ENCODE results near the gene LTBP1.
A peak's percentile ranks its signal among the peaks of the same experiment; 100 is the strongest.
"Not testable (repeated sequence)": the region's sequence is repeated elsewhere in the genome, so short reads cannot be mapped to it uniquely, and the experiment has no call there.

The LTBP1 gene

DNA sequence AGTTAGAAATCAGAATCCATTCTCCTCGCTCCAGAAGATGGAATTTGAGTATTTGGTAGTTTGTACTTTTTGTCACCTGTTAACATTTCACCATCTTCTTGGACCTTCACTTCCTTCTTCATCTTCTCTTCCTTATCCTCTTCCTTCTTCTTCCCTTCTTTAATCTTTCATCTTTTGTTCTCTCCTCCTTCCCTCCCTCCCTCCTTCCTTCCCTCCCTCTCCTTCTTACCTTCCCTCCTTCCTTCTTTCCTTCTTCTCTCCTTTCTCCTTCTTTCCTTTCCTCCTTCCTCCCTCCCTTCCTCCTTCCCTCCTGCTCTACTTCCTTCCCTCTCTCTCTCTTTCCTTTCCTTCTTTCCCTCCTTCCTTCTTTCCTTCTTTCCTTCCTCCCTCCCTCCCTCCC, 31.1 kb upstream of the LTBP1 start:
- Histone ChIP-seq H3K36me3 (ENCODE audit: control insufficient read depth, insufficient read depth, low read length) (no peaks in the 10 kb centered on the region), H3K4me1 (ENCODE audit: control insufficient read depth, insufficient read depth, low read length) (no peaks in the 10 kb centered on the region), H3K4me3 (ENCODE audit: low read depth, low read length) (no peak overlapping the region), H3K9ac (ENCODE audit: low read depth, low read length) (no peak overlapping the region), H3K9me3 (ENCODE audit: control insufficient read depth, insufficient read depth, low read length) (no peaks in the 10 kb centered on the region), H3K27me3 (ENCODE audit: control insufficient read depth, insufficient read depth, low read length) (no peaks in the 10 kb centered on the region), H3K27ac (ENCODE audit: low read depth, low read length) (no peak overlapping the region)

DNA sequence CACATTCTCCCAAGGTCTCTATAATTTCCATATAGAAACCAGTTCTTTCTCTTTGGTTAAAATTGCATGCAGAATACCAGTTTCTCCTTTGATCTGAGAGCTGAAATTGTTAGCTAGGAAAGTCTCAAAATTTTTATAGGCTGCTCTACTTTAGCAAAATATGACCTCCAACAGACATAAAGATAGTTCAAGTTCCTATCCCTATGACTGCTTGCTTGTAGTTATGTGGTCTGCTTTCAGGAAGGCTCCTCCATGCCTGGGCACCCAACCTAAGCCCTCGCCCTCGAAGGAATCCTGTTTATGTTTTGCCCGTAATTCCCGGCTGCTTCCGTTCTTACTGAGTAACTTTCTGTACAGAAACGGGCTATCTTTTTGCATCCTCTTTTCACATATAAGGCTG, 28.0 kb upstream of the LTBP1 start:
- no peaks in the 10 kb centered on the region for H3K27me3 ChIP-seq (ENCODE audit: control insufficient read depth, insufficient read depth, low read length)
- no peak overlapping the region for H3K9ac ChIP-seq (ENCODE audit: low read depth, low read length)
- H3K9me3 ChIP-seq (ENCODE audit: control insufficient read depth, insufficient read depth, low read length), result no peaks in the 10 kb centered on the region
- H3K4me3 ChIP-seq (ENCODE audit: low read depth, low read length), result no peak overlapping the region
- H3K27ac ChIP-seq (ENCODE audit: low read depth, low read length), result no peak overlapping the region
- H3K36me3 ChIP-seq (ENCODE audit: control insufficient read depth, insufficient read depth, low read length), result no peaks in the 10 kb centered on the region
- no peaks in the 10 kb centered on the region for H3K4me1 ChIP-seq (ENCODE audit: control insufficient read depth, insufficient read depth, low read length)

DNA sequence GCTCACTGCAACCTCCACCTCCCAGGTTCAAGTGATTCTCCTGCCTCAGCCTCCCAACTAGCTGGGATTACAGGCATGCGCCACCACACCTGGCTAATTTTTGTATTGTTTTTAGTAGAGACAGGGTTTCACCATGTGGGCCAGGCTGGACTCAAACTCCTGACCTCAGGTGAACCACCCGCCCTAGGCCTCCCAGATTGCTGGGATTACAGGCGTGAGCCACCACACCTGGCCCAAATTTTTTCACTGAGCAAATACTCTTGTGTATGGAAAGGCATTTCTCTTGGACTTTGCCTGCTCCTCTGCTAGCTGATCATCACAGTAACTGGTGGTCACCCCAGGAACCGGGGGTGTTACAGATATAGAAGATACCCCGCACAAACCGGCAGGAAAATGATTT, 26.9 kb upstream of the LTBP1 start:
- H3K27me3 ChIP-seq (ENCODE audit: control insufficient read depth, insufficient read depth, low read length); H3K27ac ChIP-seq (ENCODE audit: low read depth, low read length); H3K9ac ChIP-seq (ENCODE audit: low read depth, low read length); H3K9me3 ChIP-seq (ENCODE audit: control insufficient read depth, insufficient read depth, low read length); H3K4me1 ChIP-seq (ENCODE audit: control insufficient read depth, insufficient read depth, low read length); H3K4me3 ChIP-seq (ENCODE audit: low read depth, low read length); H3K36me3 ChIP-seq (ENCODE audit: control insufficient read depth, insufficient read depth, low read length): not testable (repeated sequence)

DNA sequence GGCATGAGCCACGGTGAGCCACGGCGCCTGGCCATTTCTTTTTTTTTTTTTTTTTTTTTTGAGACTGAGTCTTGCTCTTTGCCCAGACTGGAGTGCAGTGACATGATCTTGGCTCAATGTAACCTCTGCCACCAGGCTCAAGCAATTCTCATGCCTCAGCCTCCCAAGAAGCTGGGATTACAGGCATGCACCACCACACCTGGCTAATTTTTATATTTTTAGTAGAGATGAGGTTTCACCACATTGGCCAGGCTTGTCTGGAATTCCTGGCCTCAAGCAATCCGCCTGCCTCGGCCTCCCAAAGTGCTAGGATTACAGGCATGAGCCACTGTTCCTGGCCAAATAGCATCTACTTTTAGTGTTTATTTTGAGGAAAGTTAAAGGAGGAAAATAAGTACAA, 25.3 kb upstream of the LTBP1 start:
- not testable (repeated sequence) for H3K27ac ChIP-seq (ENCODE audit: low read depth, low read length); H3K36me3 ChIP-seq (ENCODE audit: control insufficient read depth, insufficient read depth, low read length); H3K4me3 ChIP-seq (ENCODE audit: low read depth, low read length); H3K9me3 ChIP-seq (ENCODE audit: control insufficient read depth, insufficient read depth, low read length); H3K4me1 ChIP-seq (ENCODE audit: control insufficient read depth, insufficient read depth, low read length); H3K9ac ChIP-seq (ENCODE audit: low read depth, low read length); H3K27me3 ChIP-seq (ENCODE audit: control insufficient read depth, insufficient read depth, low read length)

DNA sequence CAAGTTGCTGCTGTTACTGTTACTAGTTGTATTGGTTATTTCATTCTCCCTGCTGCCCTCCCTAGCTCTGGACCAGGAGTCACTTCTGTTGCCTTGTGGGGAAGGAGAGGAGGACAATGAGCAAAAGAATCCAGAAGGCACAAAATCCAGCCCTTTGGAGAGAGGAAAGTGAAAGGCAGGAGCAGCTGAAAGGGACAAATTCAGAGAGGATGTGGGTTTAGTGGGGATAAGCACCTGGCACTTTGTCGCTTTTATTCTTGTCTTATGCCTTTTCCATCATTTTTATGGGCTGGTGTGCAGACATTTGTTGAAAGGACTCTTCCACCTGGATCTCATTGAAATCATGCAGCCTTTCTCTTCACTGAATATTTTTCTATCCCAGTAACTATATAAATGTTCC, 24.3 kb upstream of the LTBP1 start:
- H3K36me3 ChIP-seq (ENCODE audit: control insufficient read depth, insufficient read depth, low read length), result no peaks in the 10 kb centered on the region
- H3K4me1 ChIP-seq (ENCODE audit: control insufficient read depth, insufficient read depth, low read length), result 0 out of 2 replicates have a peak, but pooled peaks cover 7% of the 10 kb centered on the region
- no peak overlapping the region for H3K27ac ChIP-seq (ENCODE audit: low read depth, low read length)
- no peak overlapping the region for H3K4me3 ChIP-seq (ENCODE audit: low read depth, low read length)
- no peak overlapping the region for H3K9ac ChIP-seq (ENCODE audit: low read depth, low read length)
- no peaks in the 10 kb centered on the region for H3K9me3 ChIP-seq (ENCODE audit: control insufficient read depth, insufficient read depth, low read length)
- H3K27me3 ChIP-seq (ENCODE audit: control insufficient read depth, insufficient read depth, low read length), result no peaks in the 10 kb centered on the region

DNA sequence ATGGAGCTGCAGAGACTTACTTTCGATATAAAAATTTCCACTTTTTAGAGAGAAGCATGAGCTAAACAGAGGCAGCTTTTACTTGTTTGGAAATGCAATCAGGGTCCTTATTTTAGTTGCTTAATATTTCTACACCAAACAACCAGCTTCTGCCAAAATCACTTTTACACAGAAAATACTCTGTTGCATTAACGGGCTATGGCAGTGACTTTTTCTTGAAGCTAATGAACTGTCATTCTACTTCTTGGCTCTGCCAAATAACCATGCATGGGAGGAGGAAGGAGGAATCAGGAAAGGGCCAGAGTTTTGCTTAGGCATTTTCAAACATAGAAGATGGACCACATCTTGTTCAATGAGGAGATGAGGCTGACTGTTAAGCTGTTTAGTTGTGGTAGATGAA, 23.6 kb upstream of the LTBP1 start:
- Histone ChIP-seq H3K4me1 (ENCODE audit: control insufficient read depth, insufficient read depth, low read length) (0 out of 2 replicates have a peak, but pooled peaks cover 7% of the 10 kb centered on the region), H3K9me3 (ENCODE audit: control insufficient read depth, insufficient read depth, low read length) (no peaks in the 10 kb centered on the region), H3K36me3 (ENCODE audit: control insufficient read depth, insufficient read depth, low read length) (no peaks in the 10 kb centered on the region), H3K27me3 (ENCODE audit: control insufficient read depth, insufficient read depth, low read length) (no peaks in the 10 kb centered on the region), H3K4me3 (ENCODE audit: low read depth, low read length) (no peak overlapping the region), H3K27ac (ENCODE audit: low read depth, low read length) (no peak overlapping the region), H3K9ac (ENCODE audit: low read depth, low read length) (no peak overlapping the region)

DNA sequence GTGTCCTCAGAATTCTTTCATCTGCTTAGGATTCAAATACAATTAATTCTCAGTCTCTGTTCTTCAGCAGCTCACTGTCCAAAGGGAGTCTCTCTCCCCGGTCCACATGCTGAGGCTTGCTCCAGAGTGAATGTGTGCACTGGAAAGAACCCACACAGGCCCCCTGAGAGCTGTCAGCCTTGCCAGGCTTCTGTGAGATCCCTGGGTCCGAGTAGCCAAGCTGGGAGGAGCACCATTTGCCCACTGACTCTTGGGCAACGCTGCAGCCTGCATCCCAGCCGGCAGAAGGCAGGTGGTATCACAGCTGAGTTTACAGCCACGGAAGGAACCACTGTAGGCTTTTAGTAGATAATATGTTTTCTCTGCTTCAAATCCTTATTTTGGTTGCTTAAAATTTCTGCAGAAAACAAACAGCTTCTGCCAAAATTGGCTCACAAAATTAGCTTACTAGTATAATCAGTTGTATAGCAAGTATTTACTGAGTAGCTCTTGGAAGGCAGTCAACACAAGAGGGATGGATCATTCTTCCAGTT, 21.4 kb upstream of the LTBP1 start:
- Histone ChIP-seq H3K36me3 (ENCODE audit: control insufficient read depth, insufficient read depth, low read length) (no peaks in the 10 kb centered on the region), H3K9me3 (ENCODE audit: control insufficient read depth, insufficient read depth, low read length) (no peaks in the 10 kb centered on the region), H3K9ac (ENCODE audit: low read depth, low read length) (no peak overlapping the region), H3K27me3 (ENCODE audit: control insufficient read depth, insufficient read depth, low read length) (no peaks in the 10 kb centered on the region), H3K4me3 (ENCODE audit: low read depth, low read length) (no peak overlapping the region), H3K4me1 (ENCODE audit: control insufficient read depth, insufficient read depth, low read length) (0 out of 2 replicates have a peak, but pooled peaks cover 9% of the 10 kb centered on the region), H3K27ac (ENCODE audit: low read depth, low read length) (no peak overlapping the region)

DNA sequence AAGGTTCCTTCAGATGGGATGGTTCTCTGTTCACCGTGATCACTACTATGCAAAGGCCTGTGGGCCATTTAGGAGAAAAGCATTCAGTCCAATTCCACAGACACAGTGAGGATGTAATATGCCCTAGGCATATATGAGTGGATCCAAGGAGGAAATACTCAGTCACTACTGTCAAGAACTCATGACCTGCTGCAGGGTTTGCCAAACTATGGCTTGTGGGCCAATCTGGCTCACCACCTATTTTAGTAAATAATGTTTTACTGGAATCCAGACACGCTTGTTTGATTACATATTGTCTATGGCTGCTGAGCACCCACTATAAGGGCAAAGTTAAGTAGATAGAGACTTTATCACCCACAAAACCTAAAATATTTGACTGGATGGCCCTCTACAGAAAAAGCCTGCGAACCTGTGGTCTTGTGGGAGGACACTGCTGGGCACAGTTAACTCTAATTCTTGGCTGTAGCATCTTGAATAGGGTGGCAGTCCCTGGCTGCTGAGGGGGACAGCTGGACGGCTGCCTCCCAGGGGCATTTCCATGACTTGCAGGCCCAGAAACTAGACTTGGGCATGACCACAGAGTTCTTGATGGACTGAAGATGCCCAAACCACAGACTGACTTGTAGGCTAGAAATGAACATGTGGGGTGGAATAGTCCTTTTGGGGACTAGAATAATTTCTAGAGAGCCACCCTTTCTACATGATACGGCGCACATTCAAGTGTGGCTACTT, 20.6 kb upstream of the LTBP1 start:
- Histone ChIP-seq H3K27ac (ENCODE audit: low read depth, low read length) (no peak overlapping the region), H3K36me3 (ENCODE audit: control insufficient read depth, insufficient read depth, low read length) (no peaks in the 10 kb centered on the region), H3K27me3 (ENCODE audit: control insufficient read depth, insufficient read depth, low read length) (no peaks in the 10 kb centered on the region)

DNA sequence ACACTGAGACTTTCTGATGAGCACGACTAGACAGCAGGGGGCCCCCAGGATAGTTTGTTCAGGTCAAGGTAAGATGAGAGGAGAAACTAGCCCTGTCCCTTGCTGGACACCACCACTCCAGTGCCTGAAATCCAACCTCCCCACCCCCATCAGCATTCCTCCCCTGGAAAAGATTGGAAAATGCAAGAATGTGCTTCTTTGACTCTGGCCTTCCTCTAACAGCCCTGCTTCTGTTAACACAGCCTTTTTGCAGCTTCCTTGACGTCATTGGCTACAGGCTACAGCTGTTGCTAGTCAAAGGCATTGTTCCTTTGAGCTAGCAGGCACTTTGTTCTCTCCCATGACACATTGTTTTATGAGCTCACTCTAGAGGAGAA, 20.1 kb upstream of the LTBP1 start:
- Histone ChIP-seq H3K9me3 (ENCODE audit: control insufficient read depth, insufficient read depth, low read length) (no peaks in the 10 kb centered on the region), H3K9ac (ENCODE audit: low read depth, low read length) (no peak overlapping the region), H3K36me3 (ENCODE audit: control insufficient read depth, insufficient read depth, low read length) (no peaks in the 10 kb centered on the region), H3K4me3 (ENCODE audit: low read depth, low read length) (no peak overlapping the region), H3K27me3 (ENCODE audit: control insufficient read depth, insufficient read depth, low read length) (no peaks in the 10 kb centered on the region), H3K4me1 (ENCODE audit: control insufficient read depth, insufficient read depth, low read length) (peaks cover 18% of the 10 kb centered on the region), H3K27ac (ENCODE audit: low read depth, low read length) (no peak overlapping the region)

More for the DNA sequence above, 20.6 kb upstream of the LTBP1 start:
- Histone ChIP-seq H3K4me3 (ENCODE audit: low read depth, low read length) (no peak overlapping the region), H3K9ac (ENCODE audit: low read depth, low read length) (no peak overlapping the region), H3K9me3 (ENCODE audit: control insufficient read depth, insufficient read depth, low read length) (no peaks in the 10 kb centered on the region), H3K4me1 (ENCODE audit: control insufficient read depth, insufficient read depth, low read length) (peaks cover 13% of the 10 kb centered on the region; the same call in 1 of the 2 replicates)

DNA sequence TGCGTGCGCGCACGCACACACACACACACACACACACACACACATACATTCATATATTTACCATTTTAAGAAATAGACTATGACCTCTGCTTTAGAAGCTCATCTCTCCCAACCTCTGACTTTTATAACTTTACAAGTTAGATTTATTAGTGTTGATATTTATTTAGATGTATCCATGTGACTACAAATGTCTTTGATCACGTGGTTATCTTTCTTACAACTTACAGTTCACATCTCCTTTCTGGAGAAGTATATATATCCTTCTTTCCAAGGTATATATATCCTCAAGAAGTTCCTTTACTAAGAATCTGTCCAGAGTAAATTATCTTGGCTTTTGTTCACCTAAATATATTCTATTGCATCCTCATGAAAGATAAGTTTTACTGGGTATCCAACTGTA, 16.3 kb upstream of the LTBP1 start:
- H3K4me3 ChIP-seq (ENCODE audit: low read depth, low read length), result no peak overlapping the region
- no peak overlapping the region for H3K27ac ChIP-seq (ENCODE audit: low read depth, low read length)
- H3K36me3 ChIP-seq (ENCODE audit: control insufficient read depth, insufficient read depth, low read length), result no peaks in the 10 kb centered on the region
- no peak overlapping the region for H3K9ac ChIP-seq (ENCODE audit: low read depth, low read length)
- H3K27me3 ChIP-seq (ENCODE audit: control insufficient read depth, insufficient read depth, low read length), result no peaks in the 10 kb centered on the region
- H3K9me3 ChIP-seq (ENCODE audit: control insufficient read depth, insufficient read depth, low read length), result no peaks in the 10 kb centered on the region
- peaks cover 26% of the 10 kb centered on the region for H3K4me1 ChIP-seq (ENCODE audit: control insufficient read depth, insufficient read depth, low read length)

DNA sequence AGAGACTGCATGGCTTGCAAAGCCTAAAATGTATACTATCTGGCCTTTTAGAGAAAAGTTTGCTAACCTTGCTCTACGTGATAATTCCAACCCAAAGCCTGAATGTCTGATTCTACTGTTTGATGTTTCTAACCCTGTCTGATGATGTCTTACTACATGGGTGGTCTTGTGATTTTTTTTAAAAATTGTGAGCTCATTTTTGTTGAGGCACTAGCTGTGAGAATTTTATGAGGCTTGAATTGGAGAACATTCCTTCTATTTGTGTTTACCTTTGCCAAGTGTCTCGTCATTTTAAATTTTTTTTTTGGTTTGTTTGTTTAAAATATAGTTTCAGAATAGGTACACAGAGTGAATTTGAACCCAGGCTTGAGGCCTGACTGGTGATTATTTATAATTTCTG, 15.2 kb upstream of the LTBP1 start:
- Histone ChIP-seq H3K9me3 (ENCODE audit: control insufficient read depth, insufficient read depth, low read length) (no peaks in the 10 kb centered on the region), H3K36me3 (ENCODE audit: control insufficient read depth, insufficient read depth, low read length) (no peaks in the 10 kb centered on the region), H3K9ac (ENCODE audit: low read depth, low read length) (peak overlapping the region; percentile 13; the same call in 1 of the 2 replicates), H3K27ac (ENCODE audit: low read depth, low read length) (peak overlapping the region; percentile 23), H3K4me3 (ENCODE audit: low read depth, low read length) (0 out of 2 replicates have a peak overlapping the region, but pooled peaks have one; percentile 7), H3K27me3 (ENCODE audit: control insufficient read depth, insufficient read depth, low read length) (no peaks in the 10 kb centered on the region), H3K4me1 (ENCODE audit: control insufficient read depth, insufficient read depth, low read length) (peaks cover 34% of the 10 kb centered on the region)

Data from HUES48 (cell line).